HG02840 (cell line): ENCODE data around the gene CRK.
"Not testable (repeated sequence)": the region's sequence is repeated elsewhere in the genome, so short reads cannot be mapped to it uniquely, and the experiment has no call there.

Experiments
- ATAC-seq: cut with Tn5 transposase; IDR thresholded peaks from one replicate; pipeline ENCODE4 v1.9.1; 2021; ENCODE audit warnings: mild to moderate bottlenecking, moderate library complexity, moderate number of reproducible peaks; ENCODE audit not compliant: unreplicated experiment, low FRiP score

The CRK gene

DNA sequence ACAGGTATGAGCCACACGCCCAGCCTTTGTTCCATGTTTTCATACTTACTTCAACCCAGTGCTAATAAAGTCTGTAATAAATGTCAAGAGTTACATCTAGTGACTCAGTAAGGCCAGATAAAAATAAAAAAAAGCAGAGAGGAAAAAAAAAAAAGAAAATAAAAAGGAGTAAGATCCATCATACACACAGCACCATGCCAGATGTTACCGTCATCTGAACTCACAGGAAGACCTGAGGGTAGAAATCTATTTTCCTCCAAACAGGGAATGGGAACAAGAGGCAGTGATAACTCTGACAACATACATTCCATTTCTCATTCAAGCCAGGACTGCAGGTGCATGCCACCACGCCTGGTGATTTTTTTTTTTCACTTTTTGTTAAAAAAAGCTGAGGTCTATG is 20.7 kb downstream of the CRK start:
- no peak for ATAC-seq

DNA sequence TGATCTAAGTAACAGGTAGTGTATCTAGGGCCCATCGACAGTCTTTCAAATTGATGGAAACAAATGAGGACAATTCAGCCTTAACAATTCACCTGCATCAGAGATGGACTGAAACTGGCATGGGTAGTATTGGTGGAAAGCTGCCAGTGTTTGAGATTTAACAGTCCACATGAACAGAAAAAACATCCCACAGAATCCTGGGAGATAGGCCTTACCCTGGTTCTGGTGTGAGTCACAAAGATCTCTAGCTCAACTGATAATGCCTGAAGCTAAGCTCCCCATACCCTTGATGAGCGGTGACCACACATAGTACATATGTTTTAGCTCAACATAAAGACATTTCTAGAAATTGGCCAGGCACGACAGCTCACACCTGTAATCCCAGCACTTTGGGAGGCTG is 21.9 kb downstream of the CRK start:
- no peak for ATAC-seq

DNA sequence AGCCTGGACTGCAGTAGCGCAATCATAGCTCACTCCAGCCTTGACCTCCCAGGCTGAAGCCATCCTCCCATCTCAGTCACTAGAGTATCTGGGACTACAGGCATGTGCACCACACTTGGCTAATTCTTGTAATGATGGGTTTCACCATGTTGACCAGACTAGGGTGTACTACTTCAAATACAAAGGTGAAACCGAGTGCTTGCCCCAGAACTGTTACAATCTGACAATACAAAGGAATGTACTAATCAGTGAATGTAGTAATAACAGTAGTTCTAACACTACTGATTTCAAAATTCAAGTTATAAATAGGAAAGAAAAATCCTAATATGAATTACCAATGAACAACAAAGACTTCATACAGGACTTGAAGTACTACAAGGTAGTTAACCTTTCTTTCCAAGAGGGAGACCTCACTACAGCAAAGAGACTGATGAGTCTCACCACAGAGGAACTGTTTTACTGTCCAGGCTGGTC is 24.4 kb downstream of the CRK start:
- no peak for ATAC-seq

DNA sequence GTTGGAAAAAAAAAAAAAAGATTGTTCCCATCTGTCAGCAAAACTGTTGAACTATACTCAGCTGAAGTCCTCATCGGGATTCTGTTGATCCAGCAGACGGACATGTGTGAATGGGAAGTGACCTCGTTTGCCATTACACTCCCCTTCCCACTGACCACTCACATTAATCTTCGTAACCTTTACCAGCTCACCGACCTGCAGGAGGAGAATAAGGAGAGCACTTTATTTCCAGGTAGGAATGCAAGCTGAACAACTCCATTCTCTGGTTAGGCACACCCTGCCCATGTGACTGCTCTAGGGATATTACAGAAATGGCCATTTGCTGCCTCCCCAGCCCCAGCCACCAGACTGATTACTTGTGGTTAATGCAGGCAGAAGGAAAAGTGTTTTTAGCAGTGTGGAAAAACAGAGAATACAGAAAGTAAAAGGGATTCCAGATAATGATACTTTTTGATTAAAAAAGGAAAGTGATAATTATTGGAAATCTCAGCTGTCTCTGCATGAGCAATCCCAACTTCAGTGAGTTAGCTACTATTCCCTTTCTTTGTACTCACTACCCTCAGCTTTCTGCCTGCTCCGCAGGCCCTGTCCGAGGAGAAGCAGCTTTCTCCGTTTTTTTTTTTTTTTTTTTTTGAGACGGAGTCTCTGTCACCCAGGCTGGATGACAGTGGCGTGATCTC is 32.4 kb downstream of the CRK start:
- no peak for ATAC-seq

DNA sequence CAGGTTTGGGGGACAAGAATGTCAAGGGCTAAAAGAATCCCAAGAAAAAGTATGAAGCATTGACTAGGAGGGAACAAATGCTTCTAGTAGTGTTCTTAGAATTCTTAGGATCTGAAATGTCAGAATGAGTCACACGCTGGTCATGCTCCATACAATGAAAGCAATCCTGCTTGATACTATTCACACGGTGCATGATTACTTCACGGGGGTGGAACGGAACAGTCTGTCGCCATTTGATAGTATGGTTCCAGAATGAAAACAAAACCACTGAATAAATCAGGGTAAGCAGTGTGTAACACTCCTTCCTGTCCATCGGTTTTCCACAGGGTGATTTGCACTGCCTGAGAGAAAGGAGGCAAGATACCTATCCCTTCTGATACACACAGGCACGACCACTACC is 33.1 kb downstream of the CRK start:
- ATAC-seq = no peak

DNA sequence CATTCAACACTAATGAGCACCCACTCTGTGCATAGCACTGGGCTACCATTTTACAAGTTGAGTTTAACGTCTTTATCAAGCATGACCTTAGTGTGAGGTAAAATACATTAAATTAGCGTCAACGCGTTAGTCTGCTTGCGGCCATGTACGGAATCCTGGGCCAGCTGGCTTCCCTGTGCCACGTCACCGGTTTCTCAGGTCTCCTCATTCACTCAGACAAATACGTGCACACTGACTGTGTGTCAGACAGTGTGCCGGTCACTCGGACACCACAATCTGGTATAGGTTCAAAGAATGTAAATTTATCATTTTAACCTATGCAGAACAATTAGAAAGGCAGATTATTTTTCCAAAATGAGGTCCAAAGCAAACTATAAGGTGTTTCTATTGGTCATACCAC is 34.6 kb downstream of the CRK start:
- ATAC-seq = no peak

DNA sequence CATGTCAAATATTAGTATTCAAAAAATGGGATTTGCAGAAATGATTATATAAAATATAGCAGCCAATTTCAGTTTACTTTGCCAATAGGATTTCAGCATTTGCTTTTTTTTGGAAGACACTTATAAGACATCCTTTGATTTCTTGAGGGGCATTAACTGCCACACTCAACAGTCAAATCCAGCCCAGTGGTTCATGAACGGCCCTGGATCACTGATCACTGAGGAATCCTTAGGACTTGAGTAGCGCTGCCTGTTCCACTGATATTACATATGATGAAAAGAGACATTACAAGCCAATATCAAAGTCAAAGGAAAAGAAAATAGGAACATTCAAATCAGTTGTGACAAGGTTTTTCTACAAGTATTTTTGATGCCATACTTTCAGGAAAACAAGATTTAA is 35.1 kb downstream of the CRK start:
- ATAC-seq = no peak

DNA sequence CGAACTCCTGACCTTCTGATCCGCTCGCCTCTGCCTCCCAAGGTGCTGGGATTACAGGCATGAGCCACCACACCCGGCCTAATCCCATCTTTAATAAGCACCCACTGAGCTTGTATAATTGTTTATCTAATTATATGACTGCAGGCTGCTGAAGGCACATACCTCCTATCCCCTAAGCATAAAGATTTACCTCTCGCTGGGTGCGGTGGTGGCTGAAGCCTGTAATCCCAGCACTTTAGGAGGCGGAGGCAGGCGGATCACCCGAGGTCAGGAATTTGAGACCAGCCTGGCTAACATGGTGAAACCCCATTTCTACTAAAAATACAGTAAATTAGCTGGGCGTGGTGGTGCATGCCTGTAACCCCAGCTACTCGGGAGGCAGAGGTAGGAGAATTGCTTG is 35.9 kb downstream of the CRK start:
- ATAC-seq = no peak

DNA sequence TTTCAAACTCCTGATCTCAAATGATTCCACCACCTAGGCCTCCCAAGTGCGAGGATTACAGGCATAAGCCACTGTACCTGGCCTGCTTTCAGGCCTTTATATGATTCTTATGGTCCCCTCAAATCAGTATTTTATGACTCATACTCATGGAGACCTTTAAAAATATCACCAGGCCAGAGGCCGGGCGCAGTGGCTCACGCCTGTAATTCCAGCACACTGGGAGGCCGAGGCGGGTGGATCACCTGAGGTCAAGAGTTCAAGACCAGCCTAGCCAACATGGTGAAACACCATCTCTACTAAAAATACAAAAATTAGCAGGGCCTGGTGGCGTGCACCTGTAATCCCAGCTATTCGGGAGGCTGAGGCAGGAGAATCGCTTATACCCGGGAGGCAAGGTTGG is 37.6 kb downstream of the CRK start:
- ATAC-seq = not testable (repeated sequence)

DNA sequence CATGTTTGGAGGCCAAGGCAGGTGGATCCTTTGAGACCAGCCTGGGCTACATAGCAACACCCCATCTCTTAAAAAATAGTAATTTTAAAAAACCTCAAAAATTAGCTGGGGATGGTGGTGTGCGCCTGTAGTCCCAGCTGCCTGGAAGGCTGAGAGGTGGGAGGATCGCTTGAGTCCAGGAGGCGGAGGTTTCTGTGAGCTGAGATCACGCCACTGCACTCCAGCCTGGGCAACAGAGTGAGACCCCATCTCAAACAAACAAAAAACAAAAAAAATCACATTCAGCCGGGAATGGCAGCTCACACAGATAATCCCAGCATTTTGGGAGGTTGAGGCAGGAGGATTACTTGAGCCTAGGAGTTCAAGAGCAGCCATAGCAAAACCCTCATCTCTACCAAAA is 39.6 kb downstream of the CRK start:
- no peak for ATAC-seq

DNA sequence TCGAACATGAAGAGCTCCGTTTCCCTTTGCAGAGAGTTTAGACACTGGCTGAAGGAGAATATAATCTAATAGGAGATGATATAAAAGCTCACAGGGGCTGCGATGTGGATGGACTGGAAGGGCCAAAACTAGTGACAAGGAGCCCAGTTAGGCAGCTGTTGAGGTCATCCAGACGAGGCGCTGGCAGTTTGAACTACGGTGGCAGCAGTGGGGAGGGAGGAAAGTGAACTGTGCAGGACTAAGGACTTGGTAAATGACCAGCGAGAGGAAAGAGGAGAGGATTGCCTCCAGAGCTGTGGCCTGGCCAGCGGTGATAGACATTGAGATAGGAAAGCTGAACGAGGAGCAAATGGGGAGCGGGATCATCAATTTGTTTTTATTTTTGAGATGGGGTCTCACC is 41.4 kb downstream of the CRK start:
- ATAC-seq = no peak

DNA sequence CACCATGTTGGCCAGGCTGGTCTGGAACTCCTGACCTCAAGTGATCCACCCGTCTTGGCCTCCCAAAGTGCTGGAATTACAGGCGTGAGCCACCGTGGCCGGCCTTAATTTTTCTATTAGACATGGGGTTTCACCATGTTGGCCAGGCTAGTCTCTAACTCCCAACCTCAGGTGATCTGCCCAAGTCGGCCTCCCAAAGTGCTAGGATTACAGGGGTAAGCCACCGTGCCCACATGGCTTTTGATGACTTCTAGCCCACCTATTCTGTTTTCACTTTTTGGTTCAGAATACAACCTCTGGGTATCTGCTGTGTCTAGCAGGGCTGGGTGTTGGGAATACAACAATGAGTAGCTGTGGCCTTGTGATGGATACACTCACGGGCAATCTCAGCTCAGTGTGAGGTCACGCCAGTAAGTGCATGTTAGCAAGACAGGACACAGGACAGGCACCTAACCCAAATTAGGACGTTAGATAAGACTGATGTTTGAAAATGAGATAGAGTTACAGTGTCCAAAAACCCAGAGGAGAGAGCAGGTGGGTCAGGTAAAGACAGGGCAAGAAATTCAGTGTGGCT is 41.9 kb downstream of the CRK start:
- no peak for ATAC-seq

DNA sequence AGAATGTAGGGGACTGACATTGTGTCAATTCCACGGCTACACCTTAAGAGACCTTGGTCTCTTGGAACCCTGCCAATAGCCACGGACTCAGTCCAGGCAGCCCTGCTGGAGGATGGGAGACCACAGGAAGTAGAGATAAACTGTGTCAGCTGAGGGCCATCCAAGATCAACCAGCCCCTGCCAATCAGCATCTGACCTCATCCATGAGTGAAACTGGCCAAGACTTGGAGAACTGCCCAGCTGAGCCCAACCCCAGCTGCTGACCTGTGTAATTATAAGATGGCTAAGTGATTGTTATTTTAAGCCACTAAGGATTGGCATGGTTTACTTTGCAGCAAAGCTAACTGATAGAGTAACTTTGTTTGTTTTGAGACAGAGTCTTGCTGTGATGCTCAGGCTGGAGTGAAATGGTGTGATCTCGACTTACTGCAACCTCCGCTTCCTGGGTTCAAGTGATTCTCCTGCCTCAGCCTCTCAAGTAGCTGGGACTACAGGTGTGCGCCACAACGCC is 42.7 kb downstream of the CRK start:
- ATAC-seq = no peak

DNA sequence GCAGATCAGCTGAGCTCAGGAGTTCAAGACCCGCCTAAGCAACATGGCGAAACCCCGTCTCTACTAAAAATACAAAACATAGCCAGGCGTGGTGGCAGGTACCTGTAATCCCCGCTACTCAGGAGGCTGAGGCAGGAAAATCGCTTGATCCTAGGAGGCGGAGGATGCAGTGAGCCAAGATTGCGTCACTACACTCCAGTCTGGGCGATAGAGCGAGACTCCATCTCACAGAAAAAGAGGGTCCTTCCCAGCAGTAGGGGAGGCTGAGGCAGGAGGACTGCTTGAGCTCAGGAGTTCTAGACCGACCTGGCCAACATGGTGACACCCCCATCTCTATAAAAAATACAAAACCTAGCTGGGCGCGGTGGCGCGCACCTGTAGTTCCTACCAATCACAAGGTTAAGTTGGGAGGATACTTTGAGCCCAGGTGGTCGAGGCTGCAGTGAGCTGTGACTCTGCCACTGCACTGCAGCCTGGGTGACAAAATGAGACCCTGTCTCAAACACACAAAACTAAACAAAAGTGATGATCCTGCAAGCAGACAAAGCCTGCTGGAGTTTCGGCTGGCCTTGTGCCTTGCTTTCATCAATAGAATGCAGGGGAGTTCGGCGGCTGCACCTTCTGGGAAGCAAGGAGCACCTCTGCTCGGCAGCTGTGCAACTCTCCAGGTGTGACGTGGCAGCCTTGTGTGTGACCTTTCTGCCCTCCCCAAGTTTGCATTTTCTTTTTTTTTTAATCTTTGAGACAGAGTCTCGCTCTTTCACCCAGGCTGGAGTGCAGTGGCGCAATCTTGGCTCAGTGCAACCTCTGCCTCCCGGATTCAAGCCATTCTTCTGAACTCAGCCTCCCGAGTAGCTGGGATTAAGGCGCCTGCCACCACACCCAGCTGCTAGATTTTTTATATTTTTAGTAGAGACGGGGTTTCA is 43.6 kb downstream of the CRK start:
- ATAC-seq = no peak

DNA sequence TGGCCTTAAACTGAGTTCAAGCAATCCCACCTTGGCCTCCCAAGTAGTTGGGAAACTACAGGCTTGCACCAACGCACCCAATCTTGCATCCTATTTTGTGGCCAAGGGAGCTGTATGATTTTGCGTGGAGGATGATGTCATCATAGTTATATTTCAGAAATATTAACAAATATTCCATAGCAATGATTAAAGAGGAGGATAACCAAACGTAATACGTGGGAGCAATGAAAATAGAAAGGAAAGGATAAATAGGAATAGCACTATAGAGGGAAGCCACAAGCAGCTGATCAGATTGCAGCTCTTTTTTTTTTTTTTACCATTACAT is 53.8 kb downstream of the CRK start:
- ATAC-seq = no peak

DNA sequence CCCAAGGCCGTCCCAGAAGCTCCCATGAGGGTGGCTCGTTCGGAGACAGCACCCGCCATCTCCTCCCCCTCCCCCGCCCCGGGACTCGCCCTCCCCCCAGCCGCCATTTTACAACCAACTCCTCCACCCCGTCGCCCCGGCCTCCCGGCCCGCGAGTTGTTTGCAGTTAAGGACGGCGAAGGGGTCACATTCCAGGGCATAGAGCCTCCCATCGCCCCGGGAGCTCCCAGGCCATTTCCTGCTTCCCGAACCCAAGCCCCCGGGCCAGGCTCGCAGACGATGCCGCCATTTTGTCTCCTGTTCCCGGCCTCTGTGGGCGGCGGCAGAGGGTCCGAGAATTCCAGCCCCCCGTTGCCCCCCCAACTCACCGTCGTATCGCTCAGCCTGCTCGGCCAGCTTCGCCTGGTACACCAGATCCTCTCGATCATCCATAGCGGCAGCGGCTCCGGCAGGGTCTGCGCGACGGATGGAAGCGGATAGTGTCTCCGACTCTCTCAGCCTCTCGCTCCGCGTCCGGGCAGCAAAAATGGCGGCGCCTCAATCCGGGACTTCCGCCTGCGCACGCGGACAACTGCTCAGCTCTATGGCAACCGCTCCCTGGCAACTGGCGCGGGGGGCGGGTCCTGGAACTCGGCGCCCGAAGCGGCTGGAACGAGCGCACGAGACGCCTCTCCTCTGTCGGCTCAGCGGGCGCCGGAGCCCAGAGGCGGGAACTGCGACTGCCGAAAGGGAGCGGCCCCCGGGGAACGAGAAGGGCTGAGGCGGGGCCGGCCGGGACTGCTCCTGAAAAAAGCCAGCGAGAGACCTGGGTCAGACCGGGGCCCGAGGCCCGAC is 56.1 kb downstream of the CRK start, which contains the start of gene YWHAE:
Gene YWHAE (minus strand): TSS at position 544 of the 834 bp plus-strand sequence. CDS start 112 bp downstream, at position 432.
- ATAC-seq = peak; percentile 92

DNA sequence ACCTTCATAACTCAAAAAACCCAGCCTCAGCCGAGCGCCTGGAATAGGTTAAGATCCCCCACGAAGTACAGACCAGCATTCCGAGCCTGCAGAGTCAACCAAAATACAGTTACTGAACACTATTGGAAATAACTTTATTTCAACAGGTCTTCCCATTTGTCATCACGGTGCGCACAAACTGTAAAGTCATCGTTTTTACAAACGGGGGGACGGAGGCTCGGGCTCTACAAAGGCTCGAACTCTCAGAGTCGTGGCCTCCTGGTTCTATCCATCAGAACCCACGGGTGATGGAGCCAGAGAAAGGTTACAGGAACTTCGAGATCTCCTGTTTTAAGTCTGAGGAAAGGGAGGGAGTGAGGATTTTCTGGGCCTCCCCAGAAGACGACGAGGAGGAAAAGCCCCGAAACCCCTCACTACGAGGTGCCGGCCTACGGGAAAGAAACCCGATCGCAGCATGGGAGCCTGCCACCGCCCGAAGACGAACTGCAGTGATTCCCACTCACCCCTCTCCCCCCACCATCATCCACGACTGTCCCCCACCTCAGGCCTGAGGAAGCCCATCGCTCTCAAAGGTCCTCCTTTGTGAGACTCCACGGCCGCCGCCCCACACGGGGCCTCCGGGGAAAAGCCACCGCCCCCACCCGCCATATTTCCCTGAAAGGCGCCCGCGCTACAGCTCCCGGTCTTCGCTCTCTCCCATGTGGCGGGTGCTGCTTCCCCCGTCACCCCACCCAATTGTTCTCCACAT is 56.9 kb downstream of the CRK start:
- no peak for ATAC-seq

DNA sequence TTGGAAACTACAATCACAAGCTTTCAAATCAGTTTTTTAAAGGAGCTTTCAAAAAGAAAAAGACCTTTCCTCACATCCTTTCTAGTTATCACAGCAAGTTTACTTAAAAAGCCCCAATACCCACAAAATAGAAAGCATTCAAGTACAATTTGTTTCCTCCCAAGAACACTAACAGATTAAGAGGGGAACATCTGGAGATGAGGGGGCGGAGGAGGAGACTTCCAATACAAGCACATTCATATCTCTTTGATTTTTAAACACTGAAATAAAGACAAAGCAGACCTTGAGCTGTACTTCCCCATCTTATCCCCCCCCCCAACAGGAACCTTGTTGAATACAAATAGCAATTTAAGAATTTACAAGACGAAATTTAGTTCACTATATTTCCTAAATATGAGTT is 58.0 kb downstream of the CRK start:
- no peak for ATAC-seq

DNA sequence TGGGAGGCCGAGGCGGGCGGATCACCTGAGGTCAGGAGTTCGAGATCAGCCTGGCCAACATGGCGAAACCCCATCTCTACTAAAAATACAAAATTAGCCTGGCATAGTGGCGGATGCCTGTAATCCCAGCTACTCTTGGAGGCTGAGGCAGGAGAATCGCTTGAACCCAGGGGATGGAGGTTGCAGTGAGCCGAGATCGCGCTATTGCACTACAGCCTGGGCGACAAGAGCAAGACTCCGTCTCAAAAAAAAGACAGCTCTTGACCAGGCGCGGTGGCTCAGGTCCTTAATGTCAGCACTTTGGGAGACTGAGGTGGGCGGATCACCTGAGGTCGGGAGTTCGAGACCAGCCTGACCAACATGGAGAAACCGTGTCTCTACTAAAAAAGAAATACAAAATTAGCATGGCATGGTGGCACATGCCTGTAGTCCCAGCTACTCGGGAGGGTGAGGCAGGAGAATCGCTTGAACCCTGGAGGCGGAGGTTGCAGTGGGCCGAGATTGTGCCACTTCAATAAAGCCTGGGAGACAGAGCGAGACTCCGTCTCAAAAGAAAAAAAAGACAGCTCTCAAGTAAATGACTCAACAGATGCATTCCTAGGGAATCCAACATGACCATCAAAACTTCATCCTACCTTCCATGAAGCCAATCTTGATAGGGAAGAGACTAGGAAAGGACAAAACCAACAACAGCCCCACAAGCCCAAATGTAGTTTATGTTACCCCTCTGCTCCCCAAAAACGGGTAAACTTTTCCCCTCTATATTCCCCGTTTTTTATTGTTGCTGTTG is 60.0 kb downstream of the CRK start:
- not testable (repeated sequence) for ATAC-seq
